ENCODE data around the gene MICAL3. TPM values are rescaled to one million over a fixed set of nuclear protein-coding genes. Genes with fewer than 3 reads are reported as not detected.

Gene MICAL3
- total and polyA plus RNA-seq, 2 of the 8 experiments (the other 6 are each of a cell fraction or from before 2014, with no cell fraction given) = 8.3 to 41.8 TPM

DNA sequence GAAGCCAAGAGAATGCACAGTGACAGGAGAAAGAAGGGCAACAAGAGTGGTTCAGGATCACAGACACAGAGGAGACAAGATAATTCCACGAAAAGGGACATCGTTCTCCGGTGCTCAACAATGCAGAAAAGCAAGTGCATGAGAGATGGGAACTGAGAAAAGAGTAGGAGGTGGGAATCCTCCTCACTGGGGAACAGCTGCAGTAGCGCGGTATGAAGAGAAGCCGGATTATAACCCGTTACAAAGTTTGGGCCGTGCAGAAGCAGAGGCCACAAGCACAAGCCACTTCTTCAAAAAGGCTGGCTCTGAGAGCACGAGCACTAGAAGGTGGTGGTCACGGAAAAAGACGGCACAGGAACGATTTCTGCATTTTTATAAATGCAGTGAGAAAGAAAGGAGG lies 135.9 kb downstream of the MICAL3 start (continued):
- TF ChIP-seq SIX5 (IDR thresholded peaks at IDR 0.05; ENCODE audit: low read depth, low read length) (no peak), TBP (IDR thresholded peaks at IDR 0.05; ENCODE audit: low read depth, low read length) (no peak), SAP30 (IDR thresholded peaks at IDR 0.05; ENCODE audit: insufficient read depth, insufficient replicate concordance, low read length) (no peak), CBX5 (IDR thresholded peaks at IDR 0.05; ENCODE audit: low read depth, low read length) (no peak), BRCA1 (IDR thresholded peaks at IDR 0.05; ENCODE audit: low read depth, low read length) (no peak)
